ENCODE data around the gene GPR108.

The GPR108 gene

GRCh38 chr19:6706633-6706958, 30.8 kb downstream of the GPR108 start:
- DNase-seq (ENCODE audit: low spot score): no peak
- in situ Hi-C loops (cut with MboI; ENCODE audit: low sequenced_read_pairs, unreplicated experiment): no loop called here
- TF ChIP-seq CTCF (IDR thresholded peaks at IDR 0.05; ENCODE audit: borderline replicate concordance, control extremely low read depth, extremely low read depth, insufficient read depth, missing control alignments): no peak

GRCh38 chr19:6705931-6706632, 31.3 kb downstream of the GPR108 start:
- TF ChIP-seq CTCF (IDR thresholded peaks at IDR 0.05; ENCODE audit: borderline replicate concordance, control extremely low read depth, extremely low read depth, insufficient read depth, missing control alignments): no peak
- DNase-seq (ENCODE audit: low spot score): no peak
- in situ Hi-C loops (cut with MboI; ENCODE audit: low sequenced_read_pairs, unreplicated experiment): no loop called here

GRCh38 chr19:6700586-6701316, 36.6 kb downstream of the GPR108 start:
- no peak for TF ChIP-seq CTCF (IDR thresholded peaks at IDR 0.05; ENCODE audit: borderline replicate concordance, control extremely low read depth, extremely low read depth, insufficient read depth, missing control alignments)
- in situ Hi-C loops (cut with MboI; ENCODE audit: low sequenced_read_pairs, unreplicated experiment): no loop called here
- DNase-seq (ENCODE audit: low spot score): no peak

GRCh38 chr19:6699935-6700334, 37.4 kb downstream of the GPR108 start:
- TF ChIP-seq CTCF (IDR thresholded peaks at IDR 0.05; ENCODE audit: borderline replicate concordance, control extremely low read depth, extremely low read depth, insufficient read depth, missing control alignments): no peak
- in situ Hi-C loops (cut with MboI; ENCODE audit: low sequenced_read_pairs, unreplicated experiment): no loop called here
- DNase-seq (ENCODE audit: low spot score): no peak

DNA sequence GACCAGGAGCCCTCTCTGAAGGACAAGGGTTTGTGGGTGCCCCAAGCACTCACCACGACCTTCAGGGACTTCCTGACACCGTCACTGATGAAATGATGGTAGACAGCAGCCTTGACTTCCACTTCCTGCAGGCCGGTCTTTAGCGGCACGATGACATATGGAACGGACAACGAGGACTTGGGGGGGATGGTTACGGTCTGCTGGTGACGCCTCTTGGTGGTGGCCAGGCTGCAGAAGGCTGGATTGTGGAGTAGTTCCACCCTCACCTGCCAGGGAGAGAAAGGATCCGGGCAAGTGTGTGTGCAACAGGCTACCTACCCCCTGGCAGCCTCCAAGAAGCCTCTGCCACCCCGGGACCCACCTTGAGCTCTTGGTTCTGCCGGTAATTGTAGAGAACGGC, 40.1 kb downstream of the GPR108 start:
- no peak for TF ChIP-seq CTCF (IDR thresholded peaks at IDR 0.05; ENCODE audit: borderline replicate concordance, control extremely low read depth, extremely low read depth, insufficient read depth, missing control alignments)
- in situ Hi-C loops (cut with MboI; ENCODE audit: low sequenced_read_pairs, unreplicated experiment): no loop called here

DNA sequence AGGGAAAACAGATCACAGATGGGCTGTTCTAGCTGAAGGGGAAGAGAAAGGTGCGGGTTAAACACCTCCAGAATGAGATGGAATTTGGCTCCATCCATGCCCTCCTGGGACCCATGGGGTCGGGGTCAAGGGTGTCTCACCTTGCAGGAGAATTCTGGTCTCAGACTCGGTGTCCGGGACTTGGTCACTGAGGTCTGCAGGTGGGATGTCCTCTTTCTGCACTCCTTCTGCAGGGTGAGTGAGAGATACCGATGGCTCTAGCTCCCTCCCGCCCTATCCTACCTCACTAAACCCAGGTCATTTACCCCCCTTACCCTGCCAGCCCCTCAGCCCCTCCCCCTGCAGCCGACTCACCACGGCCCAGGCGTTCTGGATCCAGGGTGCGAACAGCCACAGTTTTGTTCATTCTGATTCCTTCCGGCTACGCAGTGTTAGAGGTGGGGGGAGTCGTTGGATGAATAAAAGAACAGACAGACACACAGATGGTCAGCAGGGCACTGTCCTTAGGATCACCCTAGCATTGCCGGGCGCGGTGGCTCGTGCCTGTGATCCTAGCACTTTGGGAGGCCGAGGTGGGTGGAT, 41.0 kb downstream of the GPR108 start:
- in situ Hi-C loops (cut with MboI; ENCODE audit: low sequenced_read_pairs, unreplicated experiment): no loop called here
- TF ChIP-seq CTCF (IDR thresholded peaks at IDR 0.05; ENCODE audit: borderline replicate concordance, control extremely low read depth, extremely low read depth, insufficient read depth, missing control alignments): no peak
- no peak for DNase-seq (ENCODE audit: low spot score)

More for the DNA sequence above, 40.1 kb downstream of the GPR108 start:
- DNase-seq (ENCODE audit: low spot score): no peak

All from GM13976 (cell line).